Dedifferentiated amniotic fluid mesenchymal stem cell (primary cell): ENCODE data around the gene ERG.

Experiments used
- DNase-seq: peaks from one replicate; pipeline ENCODE4 v3.0.0-alpha.2; 2016; ENCODE audit errors: extremely low spot score

ERG gene

GRCh38 chr21:38498057-38498833 is at the start of gene ERG:
Gene ERG (minus strand): TSS chr21:38498477. CDS start chr21:38498380, 97 bp downstream.
- no peak for DNase-seq

GRCh38 chr21:38544661-38545060 is 46.4 kb upstream of the ERG start:
- no peak for DNase-seq

- DNase-seq = no peak
These were observed 44.0 kb upstream of the ERG start for GRCh38 chr21:38542263-38542662.

GRCh38 chr21:38538353-38538752 is 40.1 kb upstream of the ERG start:
- DNase-seq = no peak

- DNase-seq = no peak
These were observed 36.3 kb upstream of the ERG start for GRCh38 chr21:38534591-38534990.

- DNase-seq = no peak
These were observed 35.6 kb upstream of the ERG start for GRCh38 chr21:38533887-38534286.

GRCh38 chr21:38531591-38531990 is 33.3 kb upstream of the ERG start:
- DNase-seq = peak; percentile 65

GRCh38 chr21:38531039-38531541 is 32.8 kb upstream of the ERG start:
- DNase-seq = no peak

GRCh38 chr21:38527737-38528136 is 29.5 kb upstream of the ERG start:
- DNase-seq = no peak

GRCh38 chr21:38525454-38525853 is 27.2 kb upstream of the ERG start:
- no peak for DNase-seq

- DNase-seq = no peak
These were observed 26.2 kb upstream of the ERG start for GRCh38 chr21:38524168-38525153.

- no peak for DNase-seq
These were observed 22.2 kb upstream of the ERG start for GRCh38 chr21:38520511-38520910.

- no peak for DNase-seq
These were observed 13.5 kb upstream of the ERG start for GRCh38 chr21:38511662-38512243.

- no peak for DNase-seq
These were observed 12.9 kb upstream of the ERG start for GRCh38 chr21:38511198-38511597.

- DNase-seq = no peak
These were observed 9.2 kb upstream of the ERG start for GRCh38 chr21:38507374-38507942.

- DNase-seq = no peak
These were observed 8.5 kb upstream of the ERG start for GRCh38 chr21:38506661-38507281.

- peak; percentile 70 for DNase-seq
These were observed 7.6 kb upstream of the ERG start for GRCh38 chr21:38505654-38506523.

GRCh38 chr21:38504066-38504465 is 5.8 kb upstream of the ERG start:
- DNase-seq = no peak

- DNase-seq = peak; percentile 17
These were observed 5.3 kb upstream of the ERG start for GRCh38 chr21:38503583-38503982.

- DNase-seq = no peak
These were observed 1.8 kb upstream of the ERG start for GRCh38 chr21:38500073-38500472.
